Peyer's patch (tissue), 4 donors: ENCODE measurements around the gene PSMB11. TPM values are rescaled to one million over a fixed set of nuclear protein-coding genes. Genes with fewer than 3 reads are reported as not detected.

Experiments used
- DNase-seq, 3 donors: peaks; one replicate each; pipeline ENCODE4 v3.0.0-alpha.2; 2017 to 2019
- H3K27ac ChIP-seq, 4 donors: fragments of 200-600 bp; sonication (generic); one replicate each; pipeline ENCODE4 v1.5.1; 2016 to 2019
- H3K27me3 ChIP-seq, 2 donors: fragments of 200-600 bp; sonication (generic); one replicate each; pipeline ENCODE4 v1.5.1; 2019
- H3K36me3 ChIP-seq, 3 donors: fragments of 200-600 bp; sonication (generic); one replicate each; pipeline ENCODE4 v1.5.1; 2016 to 2019
- H3K4me1 ChIP-seq, 4 donors: fragments of 200-600 bp; sonication (generic); one replicate each; pipeline ENCODE4 v1.5.1; 2016 to 2019
- H3K4me3 ChIP-seq, 4 donors: fragments of 200-600 bp; sonication (generic); 1 replicate in 3 of 4; 2 replicates in 1 of 4; pipeline ENCODE4 v1.5.1; 2016 to 2019; ENCODE audit warnings: mild to moderate bottlenecking in 1 of 4
- H3K9me3 ChIP-seq, 4 donors: fragments of 200-600 bp; sonication (generic); one replicate each; pipeline ENCODE4 v1.5.1; 2016 to 2019; ENCODE audit warnings: mild to moderate bottlenecking in 1 of 4
- POLR2A ChIP-seq, 2 donors: fragments of 450-650 bp; IDR thresholded peaks; one replicate each; pipeline ENCODE4 v1.5.1; 2017; ENCODE audit warnings: antibody characterized with exemption in 2 of 2, mild to moderate bottlenecking in 2 of 2, moderate library complexity in 2 of 2
- total RNA-seq, 4 donors: library from RNA; depleted of rRNA; stranded (reverse); fragments of >200 nt; gene quantifications; one replicate each; pipeline ENCODE4 v1.1.0, GENCODE V29; 2016
- TF ChIP-seq, protein P1 (sequence below), 6 experiments: fragments of 450-650 bp in 4 of 6; fragments of 200-600 bp in 2 of 6; sonication (generic) in 1 of 6; IDR thresholded peaks; one replicate each; pipeline ENCODE4 v1.5.1; 2017 to 2019; ENCODE audit warnings: antibody characterized with exemption in 6 of 6, mild to moderate bottlenecking in 3 of 6, moderate library complexity in 1 of 6

PSMB11 gene
- total RNA-seq, 4 donors from 2014 or later = not detected

DNA sequence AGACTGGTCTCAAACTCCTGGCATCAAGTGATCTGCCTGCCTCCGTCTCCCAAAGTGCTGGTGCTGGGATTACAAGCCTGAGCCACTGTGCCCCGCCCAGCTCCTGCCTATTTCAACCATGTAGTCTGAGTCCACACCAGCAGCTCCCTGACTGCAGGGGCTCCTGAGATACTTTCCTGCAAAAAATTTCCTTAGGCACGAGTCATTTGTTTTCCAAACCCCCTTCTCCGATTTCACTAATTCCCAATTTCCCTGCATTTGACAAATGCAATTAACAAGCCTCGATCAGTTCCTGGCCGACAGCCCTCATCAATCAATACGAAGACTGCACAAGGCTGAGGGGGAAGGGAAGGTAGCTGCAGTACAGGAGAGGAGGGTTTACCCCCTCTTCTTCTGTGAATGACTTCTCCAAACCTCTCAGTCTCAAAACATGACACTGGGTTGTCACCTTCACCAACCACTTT lies 17.4 kb upstream of the PSMB11 start:
- Histone ChIP-seq H3K36me3 (peaks cover 0 to 48% (median 0%) of the 10 kb centered on the region in 3 donors), H3K9me3 (no peaks in the 10 kb centered on the region), H3K27me3 (no peaks in the 10 kb centered on the region), H3K27ac (no peak overlapping the region), H3K4me1 (peaks cover 0 to 8% (median 0%) of the 10 kb centered on the region in 4 donors), H3K4me3 (no peak overlapping the region)
- TF ChIP-seq, protein P1, sequence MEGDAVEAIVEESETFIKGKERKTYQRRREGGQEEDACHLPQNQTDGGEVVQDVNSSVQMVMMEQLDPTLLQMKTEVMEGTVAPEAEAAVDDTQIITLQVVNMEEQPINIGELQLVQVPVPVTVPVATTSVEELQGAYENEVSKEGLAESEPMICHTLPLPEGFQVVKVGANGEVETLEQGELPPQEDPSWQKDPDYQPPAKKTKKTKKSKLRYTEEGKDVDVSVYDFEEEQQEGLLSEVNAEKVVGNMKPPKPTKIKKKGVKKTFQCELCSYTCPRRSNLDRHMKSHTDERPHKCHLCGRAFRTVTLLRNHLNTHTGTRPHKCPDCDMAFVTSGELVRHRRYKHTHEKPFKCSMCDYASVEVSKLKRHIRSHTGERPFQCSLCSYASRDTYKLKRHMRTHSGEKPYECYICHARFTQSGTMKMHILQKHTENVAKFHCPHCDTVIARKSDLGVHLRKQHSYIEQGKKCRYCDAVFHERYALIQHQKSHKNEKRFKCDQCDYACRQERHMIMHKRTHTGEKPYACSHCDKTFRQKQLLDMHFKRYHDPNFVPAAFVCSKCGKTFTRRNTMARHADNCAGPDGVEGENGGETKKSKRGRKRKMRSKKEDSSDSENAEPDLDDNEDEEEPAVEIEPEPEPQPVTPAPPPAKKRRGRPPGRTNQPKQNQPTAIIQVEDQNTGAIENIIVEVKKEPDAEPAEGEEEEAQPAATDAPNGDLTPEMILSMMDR (IDR thresholded peaks at IDR 0.05) = no peak
- no peak for TF ChIP-seq POLR2A (IDR thresholded peaks at IDR 0.05)
- DNase-seq = no peak

DNA sequence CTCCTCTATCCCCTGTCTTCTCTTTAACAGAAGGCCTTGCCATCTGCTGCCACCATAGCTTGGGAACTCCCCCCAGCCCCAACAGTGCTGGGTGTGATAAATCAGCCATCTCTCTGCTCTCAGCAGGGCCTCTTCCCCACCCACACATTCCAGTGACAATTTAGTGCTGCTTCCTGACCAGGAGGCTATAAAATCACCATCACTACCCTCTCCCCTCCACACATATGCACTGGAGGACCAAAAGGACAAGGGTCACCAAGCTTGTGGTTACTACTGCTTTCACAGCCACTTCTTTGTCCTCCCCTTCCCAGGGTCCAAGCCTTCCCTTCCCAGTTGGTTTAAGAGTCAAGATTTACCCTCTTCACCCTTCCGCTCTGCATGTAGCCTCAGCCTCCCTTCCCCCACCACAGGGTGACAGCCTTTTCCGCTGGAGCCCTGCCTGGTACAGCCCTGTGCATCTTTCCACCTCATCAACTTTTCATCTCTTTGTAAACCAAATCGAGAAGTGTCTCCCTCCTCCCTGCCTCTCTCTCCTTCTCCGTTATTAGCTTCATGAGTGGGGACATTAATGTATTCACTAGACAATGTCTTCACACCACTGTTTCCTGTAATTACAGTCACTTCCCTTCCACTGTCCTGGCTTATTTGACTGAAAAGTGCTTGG lies 16.7 kb upstream of the PSMB11 start:
- Histone ChIP-seq H3K27ac (no peak overlapping the region), H3K4me1 (peaks cover 0 to 8% (median 0%) of the 10 kb centered on the region in 4 donors), H3K36me3 (peaks cover 0 to 49% (median 0%) of the 10 kb centered on the region in 3 donors), H3K27me3 (no peaks in the 10 kb centered on the region), H3K4me3 (no peak overlapping the region), H3K9me3 (no peaks in the 10 kb centered on the region)
- TF ChIP-seq POLR2A (IDR thresholded peaks at IDR 0.05) = no peak
- TF ChIP-seq, protein P1 (IDR thresholded peaks at IDR 0.05) = no peak
- DNase-seq = no peak

DNA sequence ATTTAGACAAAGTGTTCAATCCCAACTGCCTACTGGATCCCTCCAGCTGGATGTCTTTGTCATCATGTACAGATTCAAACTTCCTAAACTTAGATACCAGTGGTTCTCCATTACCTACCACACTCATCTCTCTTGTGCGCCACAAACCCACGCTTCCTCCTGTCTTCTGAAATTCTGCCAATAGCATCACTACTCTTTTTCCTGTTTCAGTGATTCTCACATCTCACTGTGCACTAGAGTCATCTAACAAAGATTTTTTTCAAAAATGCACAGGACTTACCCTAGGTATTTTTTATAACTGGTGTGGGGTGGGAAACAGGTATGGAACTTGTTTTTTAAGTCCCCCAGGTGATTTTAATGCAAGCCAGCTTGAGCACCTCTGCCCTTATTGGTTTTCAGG lies 13.2 kb upstream of the PSMB11 start:
- Histone ChIP-seq H3K36me3 (peaks cover 0 to 79% (median 0%) of the 10 kb centered on the region in 3 donors), H3K27me3 (no peaks in the 10 kb centered on the region), H3K9me3 (no peaks in the 10 kb centered on the region), H3K4me3 (no peak overlapping the region), H3K4me1 (peaks cover 0 to 21% (median 0%) of the 10 kb centered on the region in 4 donors), H3K27ac (no peak overlapping the region)
- TF ChIP-seq, protein P1 (IDR thresholded peaks at IDR 0.05) = no peak
- no peak for TF ChIP-seq POLR2A (IDR thresholded peaks at IDR 0.05)
- no peak for DNase-seq

DNA sequence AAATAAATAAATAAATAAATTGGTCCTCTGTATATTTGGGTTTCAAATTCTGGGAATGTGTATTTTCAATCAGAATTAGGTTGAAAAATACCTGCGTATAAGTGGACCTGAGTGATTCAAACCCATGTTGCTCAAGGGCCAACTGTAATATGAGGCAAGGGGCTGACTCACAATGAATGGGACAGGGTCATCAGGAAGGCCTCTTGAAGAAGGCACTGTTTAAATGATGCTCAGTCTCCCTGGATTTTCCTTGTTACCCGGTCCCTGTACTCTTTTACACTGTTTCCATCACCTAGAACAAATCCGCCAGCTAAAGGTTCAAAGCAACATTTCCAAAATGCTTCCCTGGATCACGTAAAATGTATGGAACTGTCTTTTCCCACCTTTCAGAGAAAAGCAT lies 11.1 kb upstream of the PSMB11 start:
- no peak overlapping the region for H3K4me3 ChIP-seq
- H3K27ac ChIP-seq = no peak overlapping the region
- no peaks in the 10 kb centered on the region for H3K27me3 ChIP-seq
- peaks cover 0 to 66% (median 0%) of the 10 kb centered on the region in 3 donors for H3K36me3 ChIP-seq
- no peak for DNase-seq
- TF ChIP-seq POLR2A (IDR thresholded peaks at IDR 0.05) = no peak
- TF ChIP-seq, protein P1 (IDR thresholded peaks at IDR 0.05) = no peak
- peaks cover 0 to 25% (median 2%) of the 10 kb centered on the region in 4 donors for H3K4me1 ChIP-seq
- no peaks in the 10 kb centered on the region for H3K9me3 ChIP-seq

DNA sequence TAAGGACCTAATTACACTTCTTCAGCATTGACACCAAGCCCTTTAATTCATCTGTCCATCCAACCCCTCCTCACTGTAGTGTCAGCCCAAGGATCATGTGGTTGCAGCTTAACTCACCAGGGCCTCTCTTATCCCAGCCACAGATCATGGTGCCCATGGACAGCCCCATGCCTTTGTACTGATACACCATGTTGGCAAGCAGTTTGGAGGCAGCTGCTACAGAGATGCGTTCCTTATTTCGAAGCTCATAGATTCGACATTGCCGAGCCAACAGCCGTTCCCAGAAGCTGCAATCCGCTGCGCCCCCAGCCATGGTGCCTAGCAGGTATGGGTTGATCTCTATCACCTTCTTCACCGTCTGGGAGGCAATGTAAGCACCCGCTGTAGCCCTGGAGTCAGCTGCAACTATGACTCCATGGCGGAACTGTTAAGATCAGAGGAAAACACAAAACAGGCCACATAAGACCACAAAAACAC lies 8.7 kb upstream of the PSMB11 start:
- Histone ChIP-seq H3K9me3 (no peaks in the 10 kb centered on the region), H3K27ac (no peak overlapping the region), H3K4me1 (peaks cover 0 to 21% (median 2%) of the 10 kb centered on the region in 4 donors), H3K27me3 (no peaks in the 10 kb centered on the region), H3K36me3 (peaks cover 0 to 45% (median 0%) of the 10 kb centered on the region in 3 donors), H3K4me3 (no peak overlapping the region)
- no peak for TF ChIP-seq POLR2A (IDR thresholded peaks at IDR 0.05)
- TF ChIP-seq, protein P1 (IDR thresholded peaks at IDR 0.05) = no peak
- no peak for DNase-seq
